ENCODE results near the gene CHRNA10.
"Not testable (repeated sequence)": the region's sequence is repeated elsewhere in the genome, so short reads cannot be mapped to it uniquely, and the experiment has no call there.

DNA sequence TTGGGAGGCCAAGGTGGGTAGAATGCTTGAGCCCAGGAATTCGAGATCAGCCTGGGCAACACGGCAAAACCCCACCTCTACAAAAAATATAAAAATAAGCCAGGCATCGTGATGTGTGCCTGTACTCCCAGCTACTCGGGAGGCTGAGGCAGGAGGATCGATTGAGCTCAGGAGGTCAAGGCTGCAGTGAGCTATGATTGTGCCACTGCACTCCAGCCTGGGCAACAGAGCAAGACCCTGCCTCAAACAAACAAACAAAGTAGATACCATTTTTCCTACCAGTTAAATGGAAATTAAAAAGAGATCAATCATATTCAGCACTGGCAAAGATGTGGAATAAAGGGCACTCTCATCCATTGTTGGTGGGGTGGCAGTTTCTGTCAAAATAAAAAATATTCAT, 13.9 kb downstream of the CHRNA10 start:
- TF ChIP-seq EZH2 (IDR thresholded peaks at IDR 0.05; ENCODE audit: borderline replicate concordance, low read length): not testable (repeated sequence)
- TF ChIP-seq, protein P1, sequence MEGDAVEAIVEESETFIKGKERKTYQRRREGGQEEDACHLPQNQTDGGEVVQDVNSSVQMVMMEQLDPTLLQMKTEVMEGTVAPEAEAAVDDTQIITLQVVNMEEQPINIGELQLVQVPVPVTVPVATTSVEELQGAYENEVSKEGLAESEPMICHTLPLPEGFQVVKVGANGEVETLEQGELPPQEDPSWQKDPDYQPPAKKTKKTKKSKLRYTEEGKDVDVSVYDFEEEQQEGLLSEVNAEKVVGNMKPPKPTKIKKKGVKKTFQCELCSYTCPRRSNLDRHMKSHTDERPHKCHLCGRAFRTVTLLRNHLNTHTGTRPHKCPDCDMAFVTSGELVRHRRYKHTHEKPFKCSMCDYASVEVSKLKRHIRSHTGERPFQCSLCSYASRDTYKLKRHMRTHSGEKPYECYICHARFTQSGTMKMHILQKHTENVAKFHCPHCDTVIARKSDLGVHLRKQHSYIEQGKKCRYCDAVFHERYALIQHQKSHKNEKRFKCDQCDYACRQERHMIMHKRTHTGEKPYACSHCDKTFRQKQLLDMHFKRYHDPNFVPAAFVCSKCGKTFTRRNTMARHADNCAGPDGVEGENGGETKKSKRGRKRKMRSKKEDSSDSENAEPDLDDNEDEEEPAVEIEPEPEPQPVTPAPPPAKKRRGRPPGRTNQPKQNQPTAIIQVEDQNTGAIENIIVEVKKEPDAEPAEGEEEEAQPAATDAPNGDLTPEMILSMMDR (IDR thresholded peaks at IDR 0.05; ENCODE audit: low read length): not testable (repeated sequence)
